GM19043 (cell line): ENCODE results near the gene PDE6G.
"Not testable (repeated sequence)": the region's sequence is repeated elsewhere in the genome, so short reads cannot be mapped to it uniquely, and the experiment has no call there.

ENCODE experiments used
- ATAC-seq: cut with Tn5 transposase; IDR thresholded peaks from one replicate; pipeline ENCODE4 v1.9.1; 2021; ENCODE audit warnings: low read depth; ENCODE audit not compliant: unreplicated experiment

The PDE6G gene

DNA sequence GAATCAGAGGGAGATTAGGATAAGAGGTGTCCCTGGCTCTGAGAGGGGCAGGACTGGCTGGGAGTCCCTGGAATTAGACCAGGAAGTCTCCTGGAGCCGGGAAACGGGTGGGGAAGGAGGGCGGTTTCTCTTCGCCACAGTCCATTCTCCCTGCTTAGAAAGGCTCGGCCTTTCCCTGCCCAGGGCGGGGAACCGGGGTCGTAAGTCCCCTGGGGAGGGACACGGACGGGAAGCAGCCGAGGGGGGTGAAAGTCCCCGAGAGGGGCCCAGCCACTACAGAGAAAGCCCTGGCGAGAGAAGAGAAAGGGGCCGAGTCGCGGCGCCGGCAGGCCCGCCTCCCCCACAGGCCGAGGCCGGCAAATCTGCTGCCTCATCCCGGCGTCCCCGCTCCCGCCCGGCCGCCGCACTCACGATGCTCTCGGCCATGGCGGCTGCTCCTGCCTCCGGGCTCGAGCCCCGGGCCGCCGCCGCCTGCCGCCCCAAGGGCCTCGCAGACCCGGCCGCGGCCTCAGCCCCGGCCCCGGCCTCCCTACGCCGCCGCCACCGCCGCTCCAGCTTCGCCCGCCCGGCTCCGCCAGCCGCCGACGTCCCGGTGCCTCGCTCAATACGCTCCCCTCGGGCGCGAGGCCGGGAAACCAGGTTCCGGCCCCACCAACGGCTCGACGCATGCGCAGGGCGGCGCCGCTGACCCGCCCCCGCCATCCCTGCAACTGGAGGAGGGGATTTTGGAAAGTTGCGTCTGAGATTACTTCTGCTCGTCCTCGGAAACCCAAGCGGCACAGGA lies 19.6 kb downstream of the PDE6G start, which contains the start of the genes NPLOC4 and TSPAN10:
TSS of gene NPLOC4 (minus strand) at position 608 of the 784 bp plus-strand sequence. CDS start at position 426, 182 bp downstream.
TSS of gene TSPAN10 (plus strand) at position 692 of the 784 bp plus-strand sequence. CDS start 5,217 bp downstream, outside the sequence.
- peak; percentile 57 for ATAC-seq

DNA sequence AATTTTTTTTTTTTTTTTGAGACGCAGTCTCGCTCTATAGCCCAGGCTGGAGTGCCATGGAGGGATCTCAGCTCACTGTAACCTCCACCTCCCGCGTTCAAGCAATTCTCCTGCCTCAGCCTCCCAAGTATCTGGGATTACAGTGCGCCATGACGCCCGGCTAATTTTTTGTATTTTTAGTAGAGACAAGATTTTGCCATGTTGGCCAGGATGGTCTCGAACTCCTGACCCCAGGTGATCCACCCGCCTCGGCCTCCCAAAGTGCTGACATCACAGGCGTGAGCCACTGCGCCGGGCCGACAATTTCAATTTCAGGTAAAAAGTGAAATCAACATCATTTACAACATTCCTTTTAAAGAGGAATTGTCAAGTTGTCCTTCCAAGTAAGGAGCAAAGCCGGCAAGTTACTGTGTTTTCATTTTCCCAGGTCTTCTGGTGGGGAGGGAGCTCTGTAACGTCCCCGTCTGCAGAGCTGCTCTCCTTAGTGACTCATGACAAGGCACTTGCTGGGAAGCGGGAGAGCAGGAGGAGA lies 20.3 kb downstream of the PDE6G start:
- ATAC-seq = no peak

DNA sequence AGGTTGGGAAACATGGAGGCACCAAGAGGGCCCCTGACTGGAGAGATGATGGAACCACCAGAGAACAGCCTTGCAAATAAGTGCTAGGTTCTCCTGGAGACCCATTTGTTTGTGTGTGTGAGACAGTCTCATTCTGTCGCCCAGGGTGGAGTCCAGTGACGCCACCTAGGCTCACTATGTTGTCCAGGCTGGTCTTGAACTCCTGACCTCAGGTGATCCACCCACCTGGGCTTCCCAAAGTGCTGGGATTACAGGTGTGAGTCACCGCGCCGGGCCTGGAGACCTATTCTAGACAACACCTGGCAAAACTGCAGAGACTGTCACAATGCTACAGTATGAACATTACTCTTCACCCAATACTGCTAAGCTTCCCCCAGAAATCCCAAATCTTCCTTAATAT lies 20.9 kb downstream of the PDE6G start:
- ATAC-seq = no peak

DNA sequence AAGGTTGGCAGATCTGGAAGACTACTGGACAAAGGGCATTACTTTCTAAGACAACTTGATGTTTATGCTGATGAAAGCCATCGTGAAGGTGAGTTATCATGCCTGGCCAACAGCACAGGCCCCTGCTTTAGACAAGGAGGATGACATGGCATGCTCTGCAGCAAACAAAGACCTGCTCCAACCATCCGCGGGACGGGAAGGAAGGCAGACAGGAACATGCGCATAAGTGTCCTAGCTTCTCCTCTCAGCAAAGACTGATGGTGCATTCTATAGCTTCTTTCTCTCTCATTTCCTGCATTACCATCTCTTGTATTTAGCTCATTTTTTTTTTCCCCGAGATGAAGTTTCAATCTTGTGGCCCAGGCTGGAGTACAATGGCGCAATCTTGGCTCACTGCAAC lies 24.9 kb downstream of the PDE6G start:
- ATAC-seq = no peak

DNA sequence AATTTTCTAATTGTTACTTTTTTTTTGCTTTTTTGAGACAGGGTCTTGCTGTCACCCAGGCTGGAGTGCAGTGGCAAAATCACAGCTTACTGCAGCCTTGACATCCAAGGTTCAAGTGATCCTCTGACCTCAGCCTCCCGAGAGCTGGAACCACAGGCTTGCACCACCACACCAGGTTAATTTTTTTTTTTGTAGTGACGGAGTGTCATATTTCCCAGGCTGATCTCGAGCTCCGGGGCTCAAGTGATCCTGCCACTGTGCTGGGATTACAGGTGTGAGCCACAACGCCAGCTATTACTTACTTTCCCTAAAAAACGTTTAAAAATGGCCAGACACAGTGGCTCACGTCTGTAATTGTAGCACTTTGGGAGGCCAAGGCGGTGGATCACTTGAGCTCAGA lies 26.1 kb downstream of the PDE6G start:
- no peak for ATAC-seq

DNA sequence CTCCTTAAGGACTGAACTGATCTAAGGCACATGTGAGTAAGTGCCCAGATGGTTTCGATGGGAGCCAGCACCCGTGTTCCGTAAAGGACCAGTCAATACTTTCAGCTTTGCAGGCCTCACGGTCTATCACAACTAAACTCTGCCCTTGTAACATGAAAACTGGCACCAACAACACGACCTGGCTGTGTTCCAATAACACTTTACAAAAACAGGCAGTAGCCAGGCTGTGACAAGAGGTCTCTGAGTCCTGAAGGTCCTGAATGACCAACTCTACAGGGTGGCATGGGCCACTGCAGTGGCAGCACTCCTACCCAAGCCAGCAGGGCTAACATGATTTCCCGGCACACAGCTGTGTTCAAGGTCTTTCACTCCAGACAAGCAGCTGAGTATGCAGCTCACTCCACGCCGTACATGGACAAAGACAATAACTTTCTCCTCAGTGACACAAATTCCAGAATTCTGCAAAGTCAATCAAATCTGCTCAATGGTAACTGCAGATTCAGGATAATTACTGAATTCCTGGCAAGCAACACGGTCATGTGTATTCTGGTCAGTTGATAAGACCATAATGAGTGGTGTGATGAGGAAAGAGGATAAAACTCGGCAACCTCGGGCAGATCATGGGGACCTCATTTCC lies 34.7 kb downstream of the PDE6G start:
- no peak for ATAC-seq

DNA sequence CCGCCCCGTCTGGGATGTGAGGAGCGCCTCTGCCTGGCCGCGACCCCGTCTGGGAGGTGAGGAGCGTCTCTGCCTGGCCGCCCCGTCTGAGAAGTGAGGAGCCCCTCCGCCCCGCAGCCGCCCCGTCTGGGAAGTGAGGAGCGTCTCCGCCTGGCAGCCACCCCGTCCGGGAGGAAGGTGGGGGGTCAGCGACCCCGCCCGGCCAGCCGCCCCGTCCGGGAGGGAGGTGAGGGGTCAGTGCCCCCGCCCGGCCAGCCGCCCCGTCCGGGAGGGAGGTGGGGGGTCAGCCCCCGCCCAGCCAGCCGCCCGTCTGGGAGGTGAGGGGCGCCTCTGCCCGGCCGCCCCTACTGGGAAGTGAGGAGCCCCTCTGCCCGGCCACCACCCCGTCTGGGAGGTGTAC lies 38.0 kb downstream of the PDE6G start:
- ATAC-seq = not testable (repeated sequence)

DNA sequence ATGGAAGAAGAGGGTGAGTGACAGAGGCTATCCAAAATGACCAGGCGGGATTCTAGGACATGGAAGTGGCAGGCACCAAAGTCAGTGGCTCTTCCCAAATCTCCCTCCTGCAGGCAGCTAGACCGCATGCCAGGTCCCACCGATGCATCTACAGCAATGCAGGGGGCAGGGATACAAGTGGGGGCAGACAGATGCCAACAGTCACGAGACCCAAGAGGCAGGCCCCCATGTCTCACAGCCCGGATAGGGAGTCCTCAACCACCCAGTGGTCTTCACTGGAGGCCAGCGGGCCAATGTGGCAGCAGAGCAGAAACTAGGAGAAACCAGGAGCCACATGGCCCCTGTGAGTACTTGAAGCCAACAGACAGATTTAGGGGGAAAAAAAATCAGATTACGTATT lies 39.5 kb downstream of the PDE6G start:
- ATAC-seq = no peak

DNA sequence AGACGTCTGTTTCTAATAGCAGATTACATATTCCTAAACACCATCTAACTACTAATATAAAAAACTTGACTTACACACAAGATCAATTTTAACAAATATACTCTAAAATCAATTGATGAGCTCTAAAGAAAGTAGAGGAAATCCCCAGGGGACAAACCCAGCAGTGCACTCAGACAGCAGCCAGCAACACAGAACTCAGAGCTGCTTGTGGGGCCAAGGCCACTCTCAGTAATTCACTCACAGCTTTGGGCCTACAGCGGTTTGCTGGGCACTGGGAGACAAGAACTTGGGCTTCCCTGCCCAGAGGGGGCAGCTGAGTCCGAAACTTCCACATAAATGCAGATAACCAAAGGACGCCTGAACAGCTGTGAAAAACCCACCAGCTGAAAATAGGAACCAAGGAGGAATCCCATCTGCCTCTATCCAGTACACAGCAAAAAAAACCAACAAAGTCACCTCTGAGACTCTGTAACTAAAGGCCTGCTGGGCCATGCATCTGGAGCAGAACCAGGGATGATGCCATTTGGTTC lies 40.9 kb downstream of the PDE6G start:
- no peak for ATAC-seq

DNA sequence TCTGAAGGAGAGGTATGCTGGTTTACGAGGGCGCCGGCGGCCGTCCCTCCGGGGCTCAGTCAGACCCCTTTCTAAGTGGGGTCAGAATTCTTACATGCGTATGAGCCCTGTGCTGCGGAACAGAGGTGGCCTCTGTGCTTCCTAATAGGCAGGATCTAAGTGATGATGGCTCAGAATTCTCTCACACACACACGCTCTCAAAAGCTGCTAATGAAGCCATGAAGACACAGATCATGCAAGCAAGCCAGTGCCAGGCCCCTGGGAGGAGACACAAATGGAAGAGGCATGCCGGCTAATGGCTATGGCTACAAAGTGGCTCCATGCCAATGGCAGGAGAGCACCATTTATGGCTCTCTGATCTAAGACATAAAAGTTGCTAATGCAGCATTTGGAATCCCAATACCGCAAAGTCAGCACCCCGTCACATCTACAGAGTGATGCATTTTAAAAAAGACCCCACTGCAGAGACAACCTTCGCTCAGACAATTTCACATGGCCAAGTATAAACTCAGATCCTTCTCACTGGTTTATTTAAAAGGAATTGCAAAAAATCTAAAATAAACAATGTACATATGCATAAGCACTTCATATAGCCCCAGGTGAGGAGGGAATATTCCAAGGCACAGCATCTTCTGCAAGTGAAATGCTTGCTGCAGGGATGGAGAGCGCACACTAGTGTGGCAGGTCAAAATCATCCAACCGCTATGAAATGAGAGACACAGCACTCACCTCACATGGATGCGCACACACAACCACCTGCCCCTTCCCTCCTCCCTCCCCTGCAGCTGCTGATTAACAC lies 44.0 kb downstream of the PDE6G start:
- ATAC-seq = no peak

DNA sequence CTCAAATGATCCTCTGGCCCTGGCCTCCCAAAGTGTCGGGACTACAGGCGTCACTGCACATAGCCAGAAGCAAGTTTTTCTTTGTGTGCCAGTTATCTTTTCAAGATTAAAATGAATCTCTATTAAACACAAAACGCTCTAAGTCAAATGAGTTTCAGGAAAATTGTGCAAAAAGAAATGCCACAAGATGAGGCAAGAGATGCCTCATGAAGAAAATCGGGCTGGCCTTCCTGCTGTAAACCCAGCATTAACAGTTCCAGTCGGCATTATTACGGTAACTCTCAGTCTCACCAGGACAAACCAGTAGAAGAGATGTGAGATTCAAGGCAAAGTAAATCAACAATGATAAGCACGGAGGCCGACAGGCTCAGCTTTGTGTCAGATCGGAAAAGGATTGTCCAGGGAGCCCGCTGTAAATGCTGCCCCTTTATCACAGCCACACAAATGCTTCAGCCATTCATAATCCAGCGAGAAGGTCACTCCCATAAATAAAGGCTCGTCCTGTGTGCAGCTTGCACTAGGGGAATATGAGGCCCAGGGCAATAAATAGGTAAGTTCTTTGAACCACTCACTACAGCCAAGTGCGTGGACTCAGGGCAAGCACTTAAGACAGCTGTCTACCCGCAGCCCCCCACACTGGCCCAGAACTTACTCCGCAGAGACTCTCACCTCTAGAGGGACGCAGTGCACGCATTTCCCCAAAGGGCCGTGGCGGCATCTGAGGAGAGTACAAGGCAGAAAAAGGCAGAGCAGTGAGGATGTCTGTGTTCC lies 46.6 kb downstream of the PDE6G start:
- ATAC-seq = no peak

DNA sequence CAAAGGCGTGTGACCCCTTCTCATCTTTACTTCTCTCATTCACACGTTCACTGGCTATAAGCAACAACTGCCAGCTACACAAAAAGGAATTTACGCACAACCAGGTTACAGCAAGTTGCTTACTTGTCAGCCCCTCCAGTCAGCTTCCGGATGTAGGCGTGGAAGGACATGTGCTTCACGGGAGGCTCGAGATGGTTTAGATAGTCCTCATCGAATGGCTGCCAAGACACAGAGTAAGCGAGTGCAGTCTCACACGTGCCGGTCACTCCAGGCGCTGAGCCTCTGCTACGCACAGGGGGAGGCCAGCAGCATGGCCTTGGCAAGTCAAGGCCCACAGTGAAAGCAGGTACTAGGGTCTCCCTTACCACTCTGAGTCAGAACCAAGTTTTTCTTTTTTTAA lies 47.7 kb downstream of the PDE6G start:
- ATAC-seq = no peak

DNA sequence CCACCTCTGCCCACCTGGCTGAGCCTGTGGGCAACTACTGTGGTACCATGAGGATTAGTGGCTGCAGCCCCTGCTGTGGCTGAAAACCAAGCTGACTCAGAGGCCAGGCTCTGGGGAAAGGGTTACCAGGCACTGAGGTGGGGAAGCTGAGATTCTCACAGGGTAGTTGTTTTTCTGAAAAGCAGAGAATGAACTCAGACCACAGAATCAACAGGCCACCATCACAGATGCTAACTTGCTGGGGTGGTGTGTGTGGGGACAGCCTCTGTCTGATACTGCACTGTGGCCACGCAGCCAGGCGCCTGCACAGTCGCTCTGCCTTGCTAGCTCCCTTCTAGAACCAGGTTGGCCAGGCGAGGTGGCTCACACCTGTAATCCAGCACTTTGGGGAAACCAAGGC lies 48.3 kb downstream of the PDE6G start:
- ATAC-seq = no peak

DNA sequence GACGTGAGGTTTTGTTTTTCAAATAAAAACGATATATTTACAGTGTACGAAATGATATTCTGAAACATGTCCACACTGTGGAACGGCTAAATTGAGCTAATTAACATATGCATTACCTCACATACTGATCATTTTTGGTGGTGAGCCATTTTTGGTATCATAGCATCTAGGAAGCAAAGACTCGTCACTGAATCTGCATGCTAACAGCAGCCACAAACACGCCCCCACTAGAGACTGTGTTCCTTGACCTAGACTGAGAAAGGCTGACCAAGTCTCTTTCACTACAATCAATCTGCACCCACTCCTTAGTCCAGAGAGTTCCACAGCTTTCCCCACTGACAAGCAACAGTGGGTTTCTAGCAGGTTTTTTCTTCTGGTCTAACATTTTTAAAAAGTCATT lies 48.9 kb downstream of the PDE6G start:
- ATAC-seq = no peak

DNA sequence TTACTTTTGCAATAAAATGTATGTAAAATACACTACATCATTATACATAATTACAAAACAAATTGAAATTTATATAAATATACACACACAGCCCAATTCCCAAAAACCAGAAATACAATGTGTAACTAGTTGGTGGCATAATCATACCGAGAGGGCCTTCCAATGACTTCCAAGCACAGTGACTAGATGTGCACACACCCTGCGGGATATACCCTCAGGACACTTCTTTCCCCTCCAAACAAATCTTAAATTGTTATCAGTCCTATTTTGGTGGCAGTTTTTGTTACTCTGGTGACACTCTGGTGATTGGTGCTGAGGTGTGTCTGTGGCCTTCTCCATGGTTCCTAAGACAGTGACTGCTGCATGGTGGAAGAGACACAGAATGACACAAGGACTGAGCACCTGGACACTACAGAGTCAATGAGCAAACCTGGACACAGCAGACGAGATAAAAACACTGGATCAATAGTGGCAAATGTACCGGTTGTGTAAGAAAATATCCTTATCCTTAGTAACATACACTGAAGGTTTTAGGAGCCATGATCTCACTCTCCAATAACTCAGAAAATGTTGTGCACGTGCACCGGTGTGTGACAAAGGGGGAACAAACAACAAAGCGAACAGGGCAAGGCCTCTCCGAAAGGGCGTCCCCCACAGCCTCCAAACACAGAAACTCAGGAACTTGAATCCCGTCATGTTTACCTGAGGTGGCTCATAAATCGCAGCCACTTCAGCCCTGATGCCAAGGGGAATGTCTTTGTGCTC lies 52.3 kb downstream of the PDE6G start:
- ATAC-seq = no peak

DNA sequence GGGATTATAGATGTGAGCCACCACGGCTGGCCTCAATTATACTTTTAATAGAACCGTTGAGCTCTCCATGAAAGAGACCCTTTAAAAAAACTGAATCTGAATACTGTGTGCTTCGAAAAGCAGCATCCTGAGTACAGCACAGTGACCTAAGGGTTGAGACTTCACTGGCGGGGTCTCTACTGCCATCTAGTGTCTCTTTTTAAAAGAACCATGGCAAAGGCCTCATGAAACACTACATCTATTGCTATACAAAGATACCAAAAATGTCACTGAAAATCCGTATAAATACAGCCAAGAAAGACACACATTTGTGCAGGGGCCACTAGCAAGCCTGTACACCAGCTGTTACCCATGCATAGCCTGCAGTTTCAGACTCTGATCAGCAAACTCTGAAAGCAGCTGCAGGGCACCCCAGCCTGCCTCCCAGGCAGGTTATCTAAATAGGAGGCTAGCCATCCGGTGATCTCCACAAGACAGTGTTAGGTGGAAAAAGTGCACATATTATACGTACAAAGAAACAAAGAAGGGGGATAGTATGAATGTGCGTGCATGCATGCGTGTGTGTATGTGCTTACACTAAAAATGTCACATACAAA lies 54.7 kb downstream of the PDE6G start:
- no peak for ATAC-seq
